GM18517 (cell line): ENCODE measurements around the gene GSK3B.
A peak's percentile ranks its signal among the peaks of the same experiment; 100 is the strongest.

Experiments used
- ATAC-seq: cut with Tn5 transposase; IDR thresholded peaks from one replicate; pipeline ENCODE4 v1.9.1; 2021; ENCODE audit warnings: mild to moderate bottlenecking, moderate library complexity; ENCODE audit not compliant: unreplicated experiment

The GSK3B gene

DNA sequence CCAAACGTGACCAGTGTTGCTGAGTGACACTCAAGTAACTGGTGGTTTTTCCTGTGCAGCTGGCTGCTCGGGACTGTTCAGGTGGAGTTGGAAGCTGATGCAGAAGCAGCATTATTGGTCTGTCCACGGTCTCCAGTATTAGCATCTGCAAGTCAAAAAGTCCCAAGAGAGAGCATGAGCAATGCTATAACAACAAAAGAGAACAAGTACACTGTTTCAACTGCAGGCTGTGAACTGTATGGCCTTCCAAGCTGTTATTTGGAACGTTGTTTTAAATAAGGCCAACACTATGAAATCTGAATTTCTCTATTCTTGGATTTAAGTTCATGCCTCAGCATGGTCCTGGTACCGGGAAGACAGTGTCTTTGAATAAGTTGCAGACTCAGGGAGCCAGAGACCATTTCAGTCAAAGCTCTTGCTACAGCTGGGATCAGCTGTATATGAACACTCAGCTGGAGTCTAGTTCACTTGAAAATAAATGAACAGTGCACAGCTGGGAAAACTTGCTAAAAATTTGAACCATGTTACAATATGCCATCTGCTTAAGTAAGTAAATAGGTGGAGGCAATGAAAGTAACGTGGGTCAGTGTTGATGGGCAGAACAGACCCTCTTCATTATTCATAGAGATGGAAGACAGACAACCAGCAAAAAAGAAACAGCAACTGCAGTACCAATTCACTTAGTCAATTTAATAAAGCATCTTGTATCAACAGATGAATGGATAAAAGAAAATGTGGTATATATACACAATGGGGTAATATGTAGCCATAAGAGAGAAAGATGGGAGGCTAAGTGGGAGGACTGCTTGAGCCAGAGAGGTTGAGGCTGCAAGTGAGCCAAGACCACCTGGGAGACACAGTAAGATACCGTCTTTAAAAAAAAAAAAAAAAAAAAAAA, 267.3 kb downstream of the GSK3B start:
- no peak for ATAC-seq

DNA sequence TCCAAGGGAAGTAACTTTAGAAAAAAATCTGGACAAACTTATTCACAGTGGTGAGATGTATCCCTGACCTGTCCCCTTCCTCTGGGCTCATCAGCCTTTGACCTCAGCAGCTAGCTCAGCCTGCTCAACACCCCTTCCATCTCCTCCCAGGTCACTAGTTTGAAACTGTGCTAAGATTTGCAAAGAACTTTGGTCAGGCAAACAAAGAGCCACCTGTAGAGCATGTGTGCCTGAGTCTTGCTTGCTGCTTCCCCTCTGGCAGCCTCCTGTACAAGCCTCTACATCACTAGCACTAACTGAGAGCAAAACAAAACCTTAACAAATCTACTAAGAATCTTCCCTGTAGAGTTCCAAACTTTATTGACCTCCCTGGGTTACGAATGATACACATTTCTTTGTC, 268.4 kb downstream of the GSK3B start:
- no peak for ATAC-seq

- ATAC-seq, result no peak
Measured at GRCh38 chr3:119819806-119820205, 274.4 kb downstream of the GSK3B start.

GRCh38 chr3:119818937-119819336, 275.3 kb downstream of the GSK3B start:
- no peak for ATAC-seq

- ATAC-seq, result no peak
Measured at GRCh38 chr3:119817583-119818363, 276.5 kb downstream of the GSK3B start.

GRCh38 chr3:119817071-119817470, 277.2 kb downstream of the GSK3B start:
- no peak for ATAC-seq

DNA sequence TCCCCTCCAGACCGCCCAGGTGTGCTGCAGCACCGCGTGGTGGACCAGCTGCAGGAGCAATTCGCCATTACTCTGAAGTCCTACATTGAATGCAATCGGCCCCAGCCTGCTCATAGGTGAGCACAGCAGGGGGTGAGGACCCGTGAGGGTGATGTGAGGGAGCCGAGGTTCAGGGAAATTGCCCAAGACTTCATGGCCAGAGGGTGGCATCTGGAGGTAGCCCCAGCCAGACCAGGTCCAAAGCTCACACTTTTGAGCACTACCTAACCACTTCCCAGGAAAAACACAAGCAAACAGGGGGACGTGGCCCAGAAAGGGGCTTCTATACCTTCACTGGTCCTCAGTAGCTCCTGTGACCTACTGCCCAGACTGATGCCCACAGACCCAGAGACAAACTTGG, 278.5 kb downstream of the GSK3B start:
- ATAC-seq, result no peak

DNA sequence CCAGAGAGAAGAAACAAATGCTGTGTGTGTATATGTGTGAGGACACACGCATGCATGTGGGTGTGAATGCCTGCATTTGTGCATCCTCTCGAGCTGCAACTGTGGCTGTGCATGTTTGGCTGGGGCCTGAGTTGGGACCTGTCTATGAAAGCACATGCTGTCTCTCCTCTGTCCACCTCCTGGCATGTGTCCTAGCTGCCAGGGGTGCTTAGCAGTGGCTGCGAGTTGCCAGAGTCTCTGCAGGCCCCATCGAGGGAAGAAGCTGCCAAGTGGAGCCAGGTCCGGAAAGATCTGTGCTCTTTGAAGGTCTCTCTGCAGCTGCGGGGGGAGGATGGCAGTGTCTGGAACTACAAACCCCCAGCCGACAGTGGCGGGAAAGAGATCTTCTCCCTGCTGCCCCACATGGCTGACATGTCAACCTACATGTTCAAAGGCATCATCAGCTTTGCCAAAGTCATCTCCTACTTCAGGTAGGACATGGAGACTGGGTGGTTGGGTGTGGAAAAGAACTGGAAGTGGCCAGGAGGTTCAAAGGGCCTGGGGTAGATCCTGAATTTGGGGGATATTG, 281.7 kb downstream of the GSK3B start:
- ATAC-seq, result no peak

DNA sequence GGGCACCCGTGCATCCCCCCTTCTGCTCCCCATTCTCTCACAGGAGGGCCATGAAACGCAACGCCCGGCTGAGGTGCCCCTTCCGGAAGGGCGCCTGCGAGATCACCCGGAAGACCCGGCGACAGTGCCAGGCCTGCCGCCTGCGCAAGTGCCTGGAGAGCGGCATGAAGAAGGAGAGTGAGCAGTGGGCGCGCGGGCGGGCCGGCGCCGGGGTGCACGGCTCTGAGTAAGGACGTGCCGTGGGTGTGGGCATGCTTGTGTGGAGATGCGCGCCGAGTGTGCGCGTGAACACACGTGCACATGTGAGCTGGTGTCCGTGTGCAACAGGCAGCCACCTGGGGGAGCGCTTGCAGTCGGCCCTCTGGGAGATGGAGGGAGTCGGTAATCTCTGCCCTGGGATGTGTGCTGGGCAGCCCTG, 284.2 kb downstream of the GSK3B start:
- ATAC-seq, result peak; percentile 84

GRCh38 chr3:119809249-119810017, 284.8 kb downstream of the GSK3B start:
- peak; percentile 32 for ATAC-seq

DNA sequence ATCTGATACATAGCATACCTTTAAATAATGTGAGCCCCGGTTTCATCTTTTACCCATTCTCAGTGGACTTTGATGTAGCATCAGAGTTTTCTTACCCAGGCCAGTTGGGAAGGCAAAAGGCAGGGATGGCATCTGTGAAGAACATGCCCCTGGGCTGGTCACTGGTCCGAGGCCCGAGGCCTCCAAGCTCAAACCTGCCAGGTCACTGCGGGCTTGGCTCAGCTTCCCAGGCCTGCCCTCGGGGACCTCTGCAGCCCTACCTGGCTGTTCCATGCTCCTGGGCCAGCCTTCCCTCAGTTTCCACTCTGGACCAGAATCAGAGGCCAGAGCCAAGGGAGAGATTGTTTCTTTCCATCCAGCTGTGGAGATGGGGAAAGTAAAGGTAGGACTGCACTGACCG, 285.4 kb downstream of the GSK3B start:
- no peak for ATAC-seq

DNA sequence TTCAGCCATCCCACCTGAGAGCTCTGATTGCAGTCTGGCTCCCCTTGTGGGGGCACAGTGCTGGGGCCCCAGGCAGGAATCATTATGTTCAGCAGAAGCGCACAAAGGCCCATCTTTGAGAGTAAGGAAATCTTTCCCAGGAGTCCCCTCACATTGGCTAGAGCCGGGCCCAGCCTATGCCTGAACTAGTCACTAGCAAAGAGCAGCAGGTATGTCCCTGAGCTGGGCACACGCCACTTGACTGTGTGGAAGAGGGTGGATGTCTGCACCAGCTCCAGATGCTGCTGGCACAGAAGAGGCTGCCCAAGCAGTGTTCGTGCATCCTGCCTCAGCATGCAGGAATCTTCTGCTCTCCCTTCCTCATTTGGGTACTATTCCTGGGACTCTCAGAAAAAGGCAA, 286.0 kb downstream of the GSK3B start:
- no peak for ATAC-seq

DNA sequence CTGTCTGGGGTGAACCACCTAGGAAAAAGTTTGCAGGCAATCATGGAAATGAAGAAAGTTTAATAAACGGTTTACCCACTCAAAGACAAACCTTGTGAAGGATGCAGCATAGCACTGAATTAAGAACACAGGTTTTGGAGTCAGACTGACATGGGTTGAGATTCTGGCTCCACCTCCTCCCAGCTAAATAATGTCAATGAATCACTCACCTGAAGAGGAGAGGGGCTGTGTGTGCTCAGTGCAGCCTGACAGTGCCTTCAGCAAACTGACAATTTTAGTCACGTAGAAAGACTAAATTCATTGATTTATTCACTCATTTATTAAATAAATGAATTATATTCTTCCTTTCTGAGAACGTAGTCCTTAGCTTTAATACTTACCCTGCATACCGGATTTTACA, 293.4 kb downstream of the GSK3B start:
- ATAC-seq, result no peak

DNA sequence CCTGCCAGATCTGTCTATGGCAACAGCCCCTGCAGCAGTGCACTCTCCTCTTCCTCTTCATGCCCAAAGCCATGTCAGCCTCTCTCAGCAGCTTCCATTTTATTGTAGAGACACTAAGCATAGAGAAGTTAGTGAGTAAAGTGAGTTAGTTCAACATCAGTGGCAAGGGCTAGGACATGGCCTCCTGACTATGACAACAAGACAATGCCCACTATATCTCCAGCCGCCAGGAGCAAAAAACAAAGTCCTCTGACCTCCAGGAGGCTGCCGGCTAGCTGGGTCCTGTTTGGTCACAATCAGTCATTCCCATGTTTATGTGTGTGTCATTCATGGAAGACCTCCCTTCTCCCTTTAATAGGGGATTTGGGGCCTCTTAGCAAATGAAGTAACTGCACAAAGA, 297.5 kb downstream of the GSK3B start:
- no peak for ATAC-seq

DNA sequence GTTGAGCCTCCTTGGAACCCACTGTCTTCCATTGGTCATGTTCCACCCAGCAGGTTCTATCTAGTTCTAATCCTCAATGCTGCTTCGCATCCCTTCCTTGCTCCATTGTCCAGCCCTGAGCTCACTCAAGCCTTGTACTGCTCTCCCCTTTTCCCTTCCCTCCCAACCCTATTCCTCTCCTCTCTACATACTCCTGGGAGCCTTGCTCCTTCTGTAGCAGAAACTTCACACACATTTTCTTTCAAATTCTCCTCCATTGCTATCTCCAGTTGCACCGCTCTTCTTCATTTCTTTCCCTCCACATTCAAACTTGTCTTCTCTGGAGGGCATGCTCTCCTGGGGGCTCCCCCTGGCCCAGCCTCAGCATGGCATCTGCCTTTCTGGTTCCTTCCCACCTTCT, 297.9 kb downstream of the GSK3B start:
- no peak for ATAC-seq

DNA sequence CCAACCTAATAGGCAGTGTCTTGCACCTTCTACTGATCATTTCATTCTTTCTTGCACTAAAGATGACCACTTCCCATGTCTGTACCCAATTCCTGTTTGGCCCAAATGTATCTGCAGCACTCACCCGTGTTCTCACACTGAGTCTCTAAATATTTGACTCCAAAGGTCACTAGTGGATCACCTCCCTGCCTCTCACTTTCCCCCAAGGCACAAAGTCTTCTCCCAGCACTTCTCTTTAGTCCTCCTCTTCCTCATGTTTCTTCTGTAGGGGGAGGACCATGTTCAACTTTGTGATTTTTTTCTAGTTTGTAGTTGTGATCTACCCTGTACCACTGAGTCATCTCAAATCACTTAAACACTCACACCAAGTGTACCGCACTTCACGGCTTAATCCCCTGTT, 298.4 kb downstream of the GSK3B start:
- no peak for ATAC-seq

GRCh38 chr3:119794971-119795612, 299.2 kb downstream of the GSK3B start:
- no peak for ATAC-seq

GRCh38 chr3:119794401-119794800, 299.8 kb downstream of the GSK3B start:
- ATAC-seq, result no peak

- no peak for ATAC-seq
Measured at GRCh38 chr3:119792270-119792669, 302.0 kb downstream of the GSK3B start.

- no peak for ATAC-seq
Measured at GRCh38 chr3:119790369-119790768, 303.9 kb downstream of the GSK3B start.

GRCh38 chr3:119786409-119786808, 307.8 kb downstream of the GSK3B start:
- ATAC-seq, result no peak
